Mucosa of rectum (tissue), 2 donors: Measurements from ENCODE around the gene HAL.

Experiments
- H3K27ac ChIP-seq, 2 donors: one replicate each; pipeline ENCODE4 v1.7.0; 2013; ENCODE audit warnings: inconsistent platforms in 2 of 2, low read depth in 2 of 2, low read length in 2 of 2
- H3K27me3 ChIP-seq, 2 donors: one replicate each; pipeline ENCODE4 v1.7.0; 2013; ENCODE audit warnings: low read length in 2 of 2; ENCODE audit not compliant: control insufficient read depth in 2 of 2, insufficient read depth in 2 of 2
- H3K36me3 ChIP-seq, 2 donors: one replicate each; pipeline ENCODE4 v1.7.0; 2013; ENCODE audit warnings: low read length in 2 of 2; ENCODE audit not compliant: control insufficient read depth in 2 of 2, insufficient read depth in 2 of 2
- H3K4me1 ChIP-seq, 2 donors: one replicate each; pipeline ENCODE4 v1.7.0; 2013; ENCODE audit warnings: low read length in 2 of 2, mild to moderate bottlenecking in 1 of 2; ENCODE audit not compliant: control insufficient read depth in 2 of 2, insufficient read depth in 2 of 2
- H3K4me3 ChIP-seq, 2 donors: one replicate each; pipeline ENCODE4 v1.7.0; 2013; ENCODE audit warnings: low read length in 2 of 2
- H3K9ac ChIP-seq, 2 donors: one replicate each; pipeline ENCODE4 v1.7.0; 2013; ENCODE audit warnings: low read length in 2 of 2, low read depth in 1 of 2, mild to moderate bottlenecking in 1 of 2
- H3K9me3 ChIP-seq, 2 donors: one replicate each; pipeline ENCODE4 v1.7.0; 2013; ENCODE audit warnings: low read length in 2 of 2; ENCODE audit not compliant: control insufficient read depth in 2 of 2
- donor health status: healthy.
- donor health status: Normal muscosa, but diverticular disease.

Gene HAL

DNA sequence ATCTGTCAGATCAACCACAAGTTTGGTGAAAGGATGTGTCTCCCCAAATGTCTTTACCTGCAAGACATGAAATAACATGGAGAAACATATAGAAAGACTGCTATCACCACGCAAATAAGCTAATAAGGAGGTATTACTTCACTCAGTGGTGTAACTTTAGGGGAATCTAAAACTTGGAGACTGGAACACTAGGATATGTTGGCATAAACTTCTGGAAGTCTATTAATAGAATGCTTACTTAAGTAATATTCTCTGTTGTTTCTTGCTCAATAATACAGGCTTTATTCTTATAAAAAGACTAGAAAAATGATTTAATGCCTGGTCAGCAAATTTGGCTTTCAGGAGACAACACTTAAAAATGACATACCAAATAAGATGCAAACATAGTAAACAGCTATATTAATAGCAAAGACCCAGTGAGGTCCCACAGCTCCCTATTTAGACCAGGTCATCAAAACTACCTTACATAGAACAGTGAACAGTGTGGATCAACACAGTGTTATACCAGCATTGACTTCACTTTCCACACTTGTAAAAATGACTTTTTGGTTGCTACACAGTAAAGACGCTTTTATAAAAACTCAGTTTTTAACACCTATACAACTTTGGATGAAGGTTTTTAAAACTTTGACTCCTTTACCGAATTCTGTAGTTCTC lies 18.9 kb upstream of the HAL start:
- H3K27me3 ChIP-seq, result no peaks in the 10 kb centered on the region
- H3K36me3 ChIP-seq, result peaks cover 44 to 47% of the 10 kb centered on the region in 2 donors
- H3K27ac ChIP-seq, result no peak overlapping the region
- H3K9ac ChIP-seq, result no peak overlapping the region
- H3K4me3 ChIP-seq, result no peak overlapping the region
- H3K4me1 ChIP-seq, result no peaks in the 10 kb centered on the region
- no peaks in the 10 kb centered on the region for H3K9me3 ChIP-seq

DNA sequence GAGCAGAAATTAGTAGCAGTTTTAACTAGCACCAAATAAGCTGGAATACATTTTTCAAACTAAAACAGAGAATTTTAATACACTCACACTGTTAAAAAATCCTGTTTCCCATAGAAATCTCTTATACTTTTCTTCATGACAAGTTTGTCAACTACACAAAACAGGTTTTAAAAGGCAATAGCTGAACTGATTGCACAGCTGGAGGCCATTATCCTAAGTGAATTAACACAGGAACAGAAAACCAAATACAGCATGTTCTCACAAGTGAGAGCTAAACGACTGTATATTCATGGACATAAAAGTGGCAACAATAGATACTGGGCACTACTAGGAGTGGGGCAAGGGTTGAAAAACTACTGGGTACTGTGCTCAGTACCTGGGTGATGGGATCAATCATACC lies 11.6 kb upstream of the HAL start:
- H3K27ac ChIP-seq, result no peak overlapping the region
- no peak overlapping the region for H3K4me3 ChIP-seq
- no peaks in the 10 kb centered on the region for H3K9me3 ChIP-seq
- no peaks in the 10 kb centered on the region for H3K27me3 ChIP-seq
- no peaks in the 10 kb centered on the region for H3K4me1 ChIP-seq
- H3K36me3 ChIP-seq, result peaks cover 60 to 68% of the 10 kb centered on the region in 2 donors
- no peak overlapping the region for H3K9ac ChIP-seq

DNA sequence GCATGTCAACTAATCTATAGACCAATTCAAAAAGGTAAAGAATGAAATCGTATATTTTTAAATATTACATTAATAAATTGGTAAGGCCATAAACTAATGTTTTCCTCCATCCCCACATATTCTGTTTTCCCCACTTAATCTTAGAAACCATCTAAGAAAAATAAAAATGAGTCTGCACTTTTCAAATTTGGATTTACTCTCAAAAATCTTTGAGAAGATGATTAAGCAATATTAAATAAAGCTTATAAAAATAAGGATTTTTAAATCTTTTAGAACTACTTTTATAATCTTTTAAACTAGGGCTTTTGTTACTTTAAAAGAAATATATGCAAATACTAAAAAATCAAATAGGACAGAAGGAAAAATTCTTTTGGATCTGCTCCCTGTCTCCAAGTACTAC lies 10.6 kb upstream of the HAL start:
- H3K27me3 ChIP-seq, result no peaks in the 10 kb centered on the region
- no peaks in the 10 kb centered on the region for H3K9me3 ChIP-seq
- peaks cover 54 to 65% of the 10 kb centered on the region in 2 donors for H3K36me3 ChIP-seq
- H3K27ac ChIP-seq, result no peak overlapping the region
- no peak overlapping the region for H3K9ac ChIP-seq
- H3K4me1 ChIP-seq, result no peaks in the 10 kb centered on the region
- H3K4me3 ChIP-seq, result no peak overlapping the region

DNA sequence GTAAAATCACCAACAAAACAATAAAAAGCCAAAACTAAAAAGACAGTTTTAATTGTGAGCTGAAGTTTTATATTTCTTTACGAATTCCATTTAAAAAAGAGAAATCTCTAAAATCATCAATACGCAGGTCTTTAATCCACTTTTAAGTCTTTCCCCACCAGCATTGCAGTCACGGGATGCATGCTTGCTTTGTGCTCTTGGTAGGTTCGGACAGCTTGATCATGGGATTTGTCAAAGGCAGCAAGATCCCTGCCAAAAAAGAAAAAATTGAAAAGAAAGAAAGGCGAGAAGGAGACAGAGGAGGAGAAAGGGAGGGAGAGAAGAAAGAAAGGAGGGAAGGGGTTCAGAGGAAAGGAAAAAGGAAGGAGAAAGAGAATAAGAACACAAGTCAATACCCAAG lies 4.7 kb upstream of the HAL start:
- H3K9me3 ChIP-seq, result no peaks in the 10 kb centered on the region
- H3K4me1 ChIP-seq, result peaks cover 0 to 3% of the 10 kb centered on the region in 2 donors
- no peaks in the 10 kb centered on the region for H3K27me3 ChIP-seq
- H3K27ac ChIP-seq, result no peak overlapping the region
- no peak overlapping the region for H3K9ac ChIP-seq
- no peak overlapping the region for H3K4me3 ChIP-seq
- peaks cover 24 to 30% of the 10 kb centered on the region in 2 donors for H3K36me3 ChIP-seq

DNA sequence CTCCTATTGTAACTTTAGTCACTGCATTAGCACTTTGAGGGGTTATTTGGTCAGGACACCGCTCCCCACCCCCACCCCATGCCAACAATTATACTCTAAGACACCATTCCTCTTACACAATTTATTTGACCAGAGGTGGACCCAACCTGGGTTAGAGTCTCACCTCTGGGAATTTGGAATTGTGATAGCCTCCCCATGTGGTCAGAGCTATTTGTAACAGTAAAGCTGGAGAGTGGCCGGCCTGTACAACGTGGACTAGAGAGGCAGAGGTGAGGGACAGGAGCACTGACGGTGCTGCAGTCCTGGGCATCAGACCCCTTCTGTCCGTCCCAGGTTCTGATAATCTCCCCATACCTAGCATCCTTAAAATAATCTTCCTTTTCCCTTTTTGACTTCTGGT lies 3.3 kb upstream of the HAL start:
- Histone ChIP-seq H3K27ac (no peak overlapping the region), H3K9me3 (no peaks in the 10 kb centered on the region), H3K4me1 (peaks cover 0 to 3% of the 10 kb centered on the region in 2 donors), H3K36me3 (peaks cover 14 to 21% of the 10 kb centered on the region in 2 donors), H3K27me3 (no peaks in the 10 kb centered on the region), H3K9ac (no peak overlapping the region), H3K4me3 (no peak overlapping the region)

DNA sequence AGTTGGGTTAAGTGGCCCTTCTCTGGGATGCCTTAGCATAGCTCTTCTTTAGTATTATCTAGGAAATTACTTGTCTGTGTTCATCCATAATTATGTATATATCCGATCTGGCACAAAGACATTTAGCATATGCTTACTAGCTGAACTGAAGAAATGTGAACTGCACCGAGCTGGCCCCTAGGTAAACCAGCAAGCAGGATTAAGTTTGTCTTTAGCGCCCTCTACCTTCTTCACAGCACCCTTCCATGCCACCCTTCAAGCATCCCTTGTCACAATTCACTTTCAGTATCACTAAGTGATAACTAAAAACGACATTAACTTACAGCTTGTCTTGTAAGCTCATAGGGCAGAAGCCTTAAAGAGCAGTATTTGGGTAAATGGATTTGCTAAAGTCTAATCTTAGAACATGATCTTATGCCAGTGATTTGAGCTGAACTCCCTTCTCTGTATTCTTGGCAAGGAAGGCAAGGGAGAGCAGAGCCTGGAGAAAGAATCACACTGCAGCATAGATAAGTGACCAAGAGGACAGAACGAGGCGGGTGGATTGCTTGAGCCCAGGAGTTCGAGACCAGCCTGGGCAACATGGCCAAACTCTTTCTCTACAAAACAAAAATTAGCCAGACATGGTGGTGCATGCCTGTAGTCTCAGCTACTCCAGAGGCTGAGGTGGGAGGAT lies 2.6 kb upstream of the HAL start:
- Histone ChIP-seq H3K27ac (no peak overlapping the region), H3K9me3 (no peaks in the 10 kb centered on the region), H3K4me1 (peaks cover 0 to 3% of the 10 kb centered on the region in 2 donors), H3K4me3 (no peak overlapping the region), H3K9ac (no peak overlapping the region), H3K27me3 (no peaks in the 10 kb centered on the region), H3K36me3 (peaks cover 10 to 19% of the 10 kb centered on the region in 2 donors)

DNA sequence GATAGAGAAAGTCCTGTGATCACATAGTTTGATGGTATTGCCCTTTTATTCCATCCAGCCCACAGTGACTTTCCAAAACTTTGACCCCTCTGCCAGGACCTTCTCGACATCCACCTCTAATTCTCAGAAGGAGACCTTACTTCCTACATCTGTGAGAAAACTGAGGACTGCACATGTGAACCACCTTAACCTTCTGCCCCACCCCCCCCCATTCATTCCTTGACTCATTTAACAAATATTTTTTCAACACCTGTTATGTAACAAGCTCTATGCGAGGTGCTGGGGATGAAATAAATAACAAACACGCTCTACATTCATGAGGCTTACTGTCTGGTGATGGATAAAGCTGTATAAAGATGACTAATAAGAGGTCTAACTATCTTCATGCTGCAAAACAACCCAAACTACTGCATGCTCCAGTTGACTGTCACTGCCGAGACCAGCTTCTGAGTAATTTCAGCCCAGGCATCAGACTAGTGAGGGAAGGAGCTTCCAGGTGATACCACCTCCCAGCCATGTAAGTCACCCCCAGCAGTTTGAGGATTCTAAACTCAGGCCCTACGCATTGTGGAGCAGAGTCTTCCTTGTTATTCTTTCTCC lies 1.9 kb upstream of the HAL start:
- Histone ChIP-seq H3K4me3 (no peak overlapping the region), H3K36me3 (peaks cover 7 to 15% of the 10 kb centered on the region in 2 donors), H3K4me1 (peaks cover 0 to 3% of the 10 kb centered on the region in 2 donors), H3K27ac (no peak overlapping the region), H3K9me3 (no peaks in the 10 kb centered on the region), H3K9ac (no peak overlapping the region), H3K27me3 (no peaks in the 10 kb centered on the region)

DNA sequence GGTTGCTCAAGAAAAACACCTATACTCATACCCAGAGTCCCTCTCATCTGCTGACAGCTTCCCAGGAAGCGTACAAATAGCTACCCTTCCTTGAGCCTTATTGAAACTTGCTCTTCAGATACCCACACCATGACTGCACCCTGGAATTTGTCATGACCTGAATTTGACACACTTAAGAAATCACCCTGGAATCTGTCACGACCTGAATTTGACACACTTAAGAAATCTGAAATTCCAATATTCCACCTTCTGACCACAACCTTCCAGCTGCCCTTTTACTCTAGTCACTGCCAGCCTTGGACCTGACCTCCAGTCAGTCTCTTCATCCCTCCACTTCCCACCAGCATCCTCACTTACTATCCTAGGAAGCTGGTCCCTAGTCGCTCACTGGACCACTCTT lies 1.1 kb upstream of the HAL start:
- Histone ChIP-seq H3K9ac (no peak overlapping the region), H3K4me1 (peaks cover 0 to 3% of the 10 kb centered on the region in 2 donors), H3K4me3 (no peak overlapping the region), H3K36me3 (peaks cover 2 to 7% of the 10 kb centered on the region in 2 donors), H3K27me3 (no peaks in the 10 kb centered on the region), H3K9me3 (no peaks in the 10 kb centered on the region), H3K27ac (no peak overlapping the region)

DNA sequence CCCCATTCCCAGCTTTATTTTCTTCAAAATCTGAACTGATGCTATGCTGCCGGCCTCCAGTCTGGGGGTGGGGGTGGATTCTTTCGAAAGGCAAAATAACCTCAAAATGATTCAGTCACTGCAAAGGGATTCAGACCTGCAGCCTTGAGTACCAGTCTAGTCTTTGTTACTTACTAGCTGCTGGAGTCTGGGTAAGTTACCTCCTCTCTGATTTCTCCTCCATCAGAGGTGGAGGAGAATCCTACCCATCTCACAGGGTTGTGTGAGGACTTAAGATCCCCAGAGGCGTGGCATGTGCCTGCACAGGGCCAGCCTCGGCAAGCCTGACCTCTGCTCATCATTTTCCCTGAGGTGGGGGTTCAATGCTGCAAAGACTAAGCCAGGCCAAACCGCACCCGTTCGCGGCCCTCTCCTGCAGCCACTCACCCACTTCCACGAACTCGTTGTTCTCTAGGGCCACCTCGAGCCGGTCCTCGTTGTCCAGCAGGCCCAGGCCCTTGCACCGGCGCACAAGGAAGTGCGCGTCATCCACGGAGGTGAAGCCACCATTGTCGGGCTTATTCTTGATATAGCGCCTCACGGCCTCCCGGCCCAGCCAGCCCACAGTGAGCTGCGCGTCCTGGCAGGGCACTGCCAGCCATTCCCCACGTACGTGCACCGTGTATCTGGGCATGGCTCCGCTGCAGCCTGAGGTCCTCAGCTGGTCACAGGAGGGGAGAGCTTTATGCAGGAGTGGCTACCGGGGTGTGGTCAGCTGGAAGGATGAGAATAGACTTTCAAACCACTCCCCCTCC lies 709 bp downstream of the HAL start:
- H3K4me3 ChIP-seq, result no peak overlapping the region
- H3K27me3 ChIP-seq, result no peaks in the 10 kb centered on the region
- H3K4me1 ChIP-seq, result peaks cover 0 to 3% of the 10 kb centered on the region in 2 donors
- peaks cover 0 to 6% of the 10 kb centered on the region in 2 donors for H3K36me3 ChIP-seq
- no peaks in the 10 kb centered on the region for H3K9me3 ChIP-seq
- H3K9ac ChIP-seq, result no peak overlapping the region
- no peak overlapping the region for H3K27ac ChIP-seq

DNA sequence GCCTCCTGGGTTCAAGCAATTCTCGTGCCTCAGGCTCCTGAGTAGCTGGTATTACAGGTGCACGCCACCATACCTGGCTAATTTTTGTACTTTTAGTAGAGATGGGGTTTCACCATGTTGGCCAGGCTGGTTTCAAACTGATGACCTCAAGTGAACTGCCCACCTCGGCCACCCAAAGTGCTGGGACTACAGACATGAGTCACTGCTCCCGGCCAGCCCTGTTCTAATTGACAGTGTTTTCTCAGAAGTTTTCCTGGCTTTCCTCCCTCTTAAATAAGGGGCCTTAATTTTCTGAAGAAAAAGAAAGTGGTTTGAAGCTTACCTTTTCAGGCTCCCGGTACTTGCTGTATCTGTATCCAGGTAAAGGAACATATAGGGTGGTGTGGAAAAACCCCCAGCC lies 1.7 kb downstream of the HAL start:
- Histone ChIP-seq H3K9ac (no peak overlapping the region), H3K9me3 (no peaks in the 10 kb centered on the region), H3K36me3 (no peaks in the 10 kb centered on the region), H3K4me3 (no peak overlapping the region), H3K4me1 (peaks cover 0 to 3% of the 10 kb centered on the region in 2 donors), H3K27me3 (no peaks in the 10 kb centered on the region), H3K27ac (no peak overlapping the region)
